GM12874 (cell line): ENCODE results near the gene DLG5.

Source experiments
- TF ChIP-seq, protein P1 (sequence below): IDR thresholded peaks from 2 replicates; pipeline ENCODE4 v1.5.1; 2011; ENCODE audit warnings: low read depth, mild to moderate bottlenecking, control low read depth, low read length, moderate library complexity; ENCODE audit not compliant: insufficient read depth

The DLG5 gene

DNA sequence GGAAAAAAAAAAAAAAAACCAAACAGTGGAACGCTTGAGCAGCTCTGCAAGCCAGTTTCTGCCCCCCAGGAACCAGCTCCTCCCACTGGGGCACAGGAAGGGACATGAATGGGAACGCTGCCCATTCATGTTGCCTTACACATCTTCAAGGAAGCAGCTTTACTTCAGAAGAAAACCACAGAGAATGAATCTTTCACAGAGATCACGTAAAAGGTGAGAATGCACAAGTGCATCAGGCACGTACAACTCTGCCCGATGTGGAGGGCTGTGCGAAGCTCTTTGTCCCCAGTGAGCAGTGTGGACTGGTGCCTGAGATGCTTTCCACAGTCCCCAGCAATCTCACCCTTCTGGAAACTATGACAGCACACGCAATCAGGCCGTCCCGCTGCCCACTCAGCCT lies 106.2 kb downstream of the DLG5 start:
- TF ChIP-seq, protein P1, sequence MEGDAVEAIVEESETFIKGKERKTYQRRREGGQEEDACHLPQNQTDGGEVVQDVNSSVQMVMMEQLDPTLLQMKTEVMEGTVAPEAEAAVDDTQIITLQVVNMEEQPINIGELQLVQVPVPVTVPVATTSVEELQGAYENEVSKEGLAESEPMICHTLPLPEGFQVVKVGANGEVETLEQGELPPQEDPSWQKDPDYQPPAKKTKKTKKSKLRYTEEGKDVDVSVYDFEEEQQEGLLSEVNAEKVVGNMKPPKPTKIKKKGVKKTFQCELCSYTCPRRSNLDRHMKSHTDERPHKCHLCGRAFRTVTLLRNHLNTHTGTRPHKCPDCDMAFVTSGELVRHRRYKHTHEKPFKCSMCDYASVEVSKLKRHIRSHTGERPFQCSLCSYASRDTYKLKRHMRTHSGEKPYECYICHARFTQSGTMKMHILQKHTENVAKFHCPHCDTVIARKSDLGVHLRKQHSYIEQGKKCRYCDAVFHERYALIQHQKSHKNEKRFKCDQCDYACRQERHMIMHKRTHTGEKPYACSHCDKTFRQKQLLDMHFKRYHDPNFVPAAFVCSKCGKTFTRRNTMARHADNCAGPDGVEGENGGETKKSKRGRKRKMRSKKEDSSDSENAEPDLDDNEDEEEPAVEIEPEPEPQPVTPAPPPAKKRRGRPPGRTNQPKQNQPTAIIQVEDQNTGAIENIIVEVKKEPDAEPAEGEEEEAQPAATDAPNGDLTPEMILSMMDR = no peak

DNA sequence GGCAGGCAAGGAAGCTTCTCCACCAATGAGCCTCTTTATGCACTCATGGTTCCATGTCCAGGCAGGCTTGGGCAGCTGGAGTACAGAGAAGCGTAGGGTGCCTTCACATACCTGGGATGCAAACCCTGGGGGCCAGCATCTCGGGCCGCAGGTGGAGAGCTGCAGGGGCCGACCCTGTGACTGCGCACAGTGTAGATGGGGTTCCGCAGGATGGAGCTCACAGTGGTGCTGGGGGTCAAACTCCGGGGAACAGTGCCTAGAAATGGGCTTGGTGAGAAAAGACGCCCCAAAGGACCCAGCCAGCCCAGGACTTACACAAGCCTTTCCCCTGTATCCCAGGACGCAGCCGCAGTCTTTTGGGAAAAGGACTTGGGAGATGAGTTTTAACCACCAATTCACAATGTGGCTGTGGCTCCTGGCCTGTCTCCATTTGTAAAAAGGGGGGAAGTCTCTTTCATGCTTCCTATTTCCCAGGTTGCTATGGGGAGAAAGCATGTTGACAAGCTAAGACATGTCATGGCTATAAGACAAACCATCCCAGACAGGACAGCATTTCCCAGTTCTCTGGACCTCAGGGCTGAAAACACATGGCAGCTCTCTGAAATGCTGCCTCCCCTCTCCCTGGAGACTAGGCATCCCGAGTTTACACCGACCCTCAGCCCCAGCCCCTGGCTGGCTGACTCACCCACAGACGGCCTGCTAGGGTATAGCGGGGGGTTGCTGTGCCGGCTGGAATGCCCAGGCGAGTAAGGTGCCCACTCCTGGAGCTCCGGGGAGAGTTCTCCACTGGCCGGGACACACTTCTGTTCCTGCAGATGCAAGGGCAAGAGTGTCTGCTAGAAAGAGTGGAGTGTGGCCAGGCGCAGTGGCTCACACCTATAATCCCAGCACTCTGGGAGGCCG lies 107.1 kb downstream of the DLG5 start:
- TF ChIP-seq, protein P1 = no peak

DNA sequence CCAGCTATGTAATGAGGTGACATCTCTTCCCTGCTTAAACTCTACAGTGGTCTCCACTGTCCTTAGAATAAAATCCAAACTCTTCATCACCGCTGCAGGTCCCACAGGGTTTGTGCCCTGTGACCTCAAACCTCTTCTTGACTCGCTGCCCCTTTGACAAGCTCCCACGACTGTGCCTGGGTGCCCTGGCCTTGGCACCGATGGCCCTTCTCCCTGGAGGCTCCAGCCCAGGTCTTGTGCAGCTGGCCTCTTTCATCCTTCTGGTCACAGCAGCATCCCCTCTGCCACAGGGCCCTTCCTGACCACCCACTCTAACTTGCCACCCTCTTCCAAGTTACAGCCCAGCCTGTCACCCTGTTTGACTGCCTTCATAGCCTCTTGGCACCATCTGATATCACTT lies 108.2 kb downstream of the DLG5 start:
- TF ChIP-seq, protein P1 = no peak

DNA sequence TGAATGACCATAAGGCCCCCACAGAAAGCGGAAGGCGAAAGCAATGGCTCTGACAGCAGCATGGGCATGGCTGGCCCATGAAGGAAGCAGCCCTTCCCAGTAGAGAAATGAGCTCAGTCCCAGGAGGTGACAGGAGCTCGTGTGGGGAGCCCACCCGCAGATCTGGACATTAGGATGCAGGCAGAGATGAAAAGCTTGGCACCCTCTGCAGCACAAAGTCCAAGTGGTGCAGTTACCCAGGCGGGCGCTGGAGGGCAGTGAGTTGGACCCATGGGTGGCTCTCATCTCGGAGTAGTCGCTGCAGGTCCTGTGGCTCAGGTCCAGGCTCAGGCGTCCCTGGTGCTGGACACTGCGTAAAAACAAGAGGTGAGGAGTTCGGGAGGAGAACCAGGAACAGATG lies 109.0 kb downstream of the DLG5 start:
- TF ChIP-seq, protein P1 = no peak

DNA sequence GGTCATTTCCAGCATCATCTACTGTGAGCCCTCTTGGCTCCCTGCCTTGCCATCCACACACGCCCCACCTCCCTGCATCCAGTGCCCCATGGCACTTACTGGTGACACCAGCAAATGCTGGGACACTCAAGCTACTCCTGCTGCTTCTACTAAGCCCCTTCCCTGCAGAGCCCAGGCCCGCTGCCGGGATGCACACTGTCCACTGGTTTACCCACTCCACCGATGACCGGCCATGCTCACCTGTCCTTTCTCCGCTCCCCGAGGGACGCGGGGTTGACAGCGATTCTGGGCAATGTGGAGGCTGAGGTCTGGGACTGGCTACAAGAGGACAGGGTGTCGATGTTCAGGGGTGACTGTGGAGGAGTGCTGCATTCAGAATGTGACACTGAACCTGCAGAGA lies 110.2 kb downstream of the DLG5 start:
- TF ChIP-seq, protein P1 = no peak

DNA sequence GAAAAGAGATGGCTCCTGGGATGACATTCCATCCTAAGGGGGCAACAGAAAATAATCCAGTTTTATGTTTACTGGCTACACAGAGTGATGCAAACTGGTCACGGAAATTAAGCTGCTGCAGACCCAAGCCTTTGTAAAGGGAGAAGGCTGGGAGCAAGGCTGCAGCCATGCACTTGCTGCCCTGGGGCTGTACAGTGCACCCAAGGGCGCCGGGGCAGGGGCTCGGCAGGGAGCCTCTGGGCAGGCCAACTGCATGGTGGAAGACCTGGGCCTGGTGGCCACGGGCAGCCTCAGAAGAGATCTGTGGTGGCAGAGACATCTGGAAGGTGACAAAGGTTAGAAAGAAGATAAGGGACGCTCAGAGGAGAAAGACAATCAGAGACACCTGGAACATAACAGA lies 113.8 kb downstream of the DLG5 start:
- TF ChIP-seq, protein P1 = no peak

DNA sequence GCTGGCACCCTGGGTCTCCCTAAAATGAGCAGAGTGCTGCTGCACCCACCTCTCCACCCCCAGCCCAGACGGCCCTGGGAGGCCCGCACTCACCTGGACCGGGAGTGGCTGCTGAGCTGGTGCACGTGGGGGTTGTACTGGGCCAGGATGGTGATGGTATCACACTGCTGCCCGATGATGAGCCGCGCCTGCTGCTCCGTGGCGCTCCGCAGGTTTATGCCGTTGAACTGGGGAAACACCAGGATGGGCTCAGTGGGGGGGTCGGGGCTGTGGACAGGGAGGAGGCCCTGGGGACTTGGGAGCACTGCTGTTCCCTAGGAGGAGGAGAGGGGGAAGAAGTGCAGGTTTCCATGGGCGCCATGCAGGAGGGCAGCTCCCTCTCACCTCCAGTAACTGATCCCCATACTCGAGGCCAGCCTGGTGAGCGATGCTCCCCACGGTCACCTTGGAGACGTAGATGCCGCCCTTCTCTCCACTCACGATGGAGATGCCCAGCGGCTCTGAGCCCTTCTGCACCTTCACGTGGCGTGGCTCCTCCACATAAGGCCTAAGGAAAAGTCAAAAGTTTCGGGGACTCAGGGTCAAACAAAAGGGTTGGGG lies 114.6 kb downstream of the DLG5 start:
- TF ChIP-seq, protein P1 = no peak
